Measurements from ENCODE around the gene NT5C.

The NT5C gene

DNA sequence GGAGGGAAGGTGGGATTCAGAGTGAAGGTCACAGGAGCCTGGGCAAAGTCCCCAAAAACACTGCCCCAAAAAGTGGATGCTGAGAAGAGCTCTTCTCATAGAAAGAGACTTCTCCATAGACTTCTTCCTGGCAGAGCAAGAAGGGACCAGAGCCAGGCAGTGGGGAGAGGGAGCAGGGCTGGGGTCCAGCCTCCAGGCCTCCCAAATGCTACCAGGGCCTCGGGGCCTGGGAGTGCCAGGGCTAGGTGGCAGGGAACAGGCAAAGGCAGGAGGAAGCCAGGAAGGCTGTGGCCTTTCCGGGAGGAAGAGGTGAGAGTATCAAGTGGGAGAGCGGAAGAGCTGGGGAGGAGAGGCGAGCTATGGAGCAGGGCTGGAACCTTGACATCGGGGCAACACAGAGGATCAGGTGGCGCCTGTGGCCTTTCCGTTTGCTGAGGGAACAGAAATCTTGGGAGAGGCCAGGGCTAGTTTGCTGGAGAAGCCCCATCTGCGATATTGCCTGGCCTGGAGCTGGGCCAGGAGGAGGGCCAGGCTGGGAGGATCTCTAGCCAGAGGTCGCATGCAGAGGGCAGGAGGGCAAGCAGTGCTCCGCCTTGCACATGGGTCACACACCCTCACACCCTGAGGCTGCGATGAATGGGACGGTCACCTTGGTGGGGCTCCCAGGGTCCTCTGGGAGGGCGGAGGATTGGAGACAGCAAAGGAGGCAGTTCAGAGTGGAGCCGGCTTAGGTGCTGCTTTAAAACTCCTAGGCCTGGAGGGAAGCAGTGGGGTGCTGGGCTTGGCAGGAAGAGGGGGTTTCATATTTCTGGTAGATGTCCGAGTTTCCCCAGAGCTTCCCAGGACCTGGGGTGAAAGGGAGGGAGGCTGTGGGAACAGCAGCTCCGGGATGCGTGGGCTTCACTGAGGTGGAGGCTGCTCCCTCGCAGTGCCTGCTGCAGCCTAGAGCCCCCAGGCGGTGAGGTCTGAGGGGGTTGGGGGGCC lies 40.4 kb downstream of the NT5C start:
- no peak for DNase-seq

DNA sequence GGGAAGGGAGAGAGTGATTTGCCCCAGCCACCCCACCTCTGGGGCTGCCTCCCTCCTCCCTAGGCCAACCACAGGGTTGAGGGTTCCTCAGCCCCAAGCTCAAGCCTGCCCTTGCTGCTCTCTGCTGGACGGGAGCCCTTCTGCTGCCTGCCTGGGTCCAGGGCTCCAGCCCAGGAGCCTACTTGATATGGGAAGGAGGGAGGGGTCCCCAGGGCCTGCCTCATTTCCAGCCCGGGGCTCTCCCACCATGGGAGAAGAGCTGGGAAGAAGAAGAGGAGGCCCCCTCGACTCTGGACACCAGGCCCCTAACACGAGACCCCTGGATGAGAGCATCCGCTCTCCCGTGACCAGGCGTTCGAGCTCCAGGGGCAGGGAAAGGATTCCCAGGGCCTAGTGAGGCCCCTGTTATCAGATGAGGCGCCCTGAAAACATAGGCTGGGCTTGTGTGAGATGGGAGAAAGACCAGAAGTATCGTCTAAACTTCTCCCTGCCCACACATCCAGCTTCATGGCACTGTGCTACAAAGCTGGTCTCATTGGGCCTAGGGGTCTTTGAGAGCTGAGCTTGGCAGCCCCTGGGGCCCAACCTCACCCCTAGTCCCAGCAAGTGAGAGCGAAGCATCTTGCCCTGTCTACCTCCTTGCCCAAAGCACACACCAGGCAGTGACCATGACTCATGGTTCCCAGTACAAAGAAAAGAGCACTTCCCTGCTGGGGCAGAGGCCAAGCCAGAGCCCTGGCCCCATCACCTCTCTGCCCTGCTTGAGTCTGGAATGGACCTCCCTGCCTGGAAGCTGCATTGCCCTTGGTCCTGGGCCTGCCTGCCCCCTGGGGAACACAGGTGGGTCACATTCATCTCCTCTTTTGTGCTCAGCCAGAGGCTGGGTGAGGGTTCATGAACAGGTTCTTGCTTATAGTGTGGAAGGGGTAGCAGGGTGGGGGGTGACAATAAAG lies 42.8 kb downstream of the NT5C start:
- no peak for DNase-seq

DNA sequence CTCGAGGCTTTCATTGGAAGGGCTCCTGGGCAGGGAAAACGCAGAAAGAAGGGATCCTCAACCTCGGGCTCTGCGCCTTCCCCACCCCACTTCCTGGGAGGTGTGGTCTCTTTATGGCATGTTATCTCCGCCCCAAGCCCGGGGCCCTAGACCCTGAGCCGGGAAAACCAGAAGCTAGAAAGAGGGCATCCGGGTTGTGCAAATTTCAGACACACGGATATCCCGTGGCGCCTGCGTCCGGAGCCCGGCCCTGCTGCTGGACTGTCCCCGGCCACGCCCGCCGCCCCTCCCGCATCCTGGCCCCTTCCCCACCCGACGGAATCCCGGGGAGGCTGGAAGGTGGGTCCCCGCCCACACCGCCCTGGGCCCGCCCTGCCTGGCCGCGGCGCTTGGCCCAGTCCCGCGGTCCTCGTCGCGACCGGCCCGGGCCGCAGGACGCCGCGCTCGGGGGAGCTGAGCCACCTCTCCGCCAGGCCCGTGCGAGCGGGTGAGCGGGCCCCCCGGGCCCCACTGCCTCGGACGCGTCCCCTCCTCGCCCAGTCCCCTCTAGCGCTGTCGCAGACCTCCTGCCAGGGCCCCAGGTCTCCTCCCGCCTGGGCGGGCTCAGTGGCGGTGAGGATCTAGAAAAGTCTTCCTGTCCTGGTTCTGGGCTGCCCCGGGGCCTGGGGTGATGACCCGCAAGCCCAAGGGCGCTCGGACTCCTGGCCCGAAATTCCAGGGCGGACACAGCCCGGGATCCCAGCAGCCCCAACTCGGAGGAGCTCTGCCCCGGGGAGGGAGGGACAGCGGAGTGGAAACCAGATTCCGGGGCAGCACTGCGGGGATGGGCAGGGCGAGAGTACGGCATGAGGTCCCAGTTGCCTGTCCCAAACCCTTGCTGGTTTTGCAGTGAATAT lies 43.7 kb downstream of the NT5C start, which contains the start of gene SLC16A5:
TSS of gene SLC16A5 (plus strand) at position 397 of the 896 bp plus-strand sequence. CDS start 5,683 bp downstream, outside the sequence.
- DNase-seq = no peak

DNA sequence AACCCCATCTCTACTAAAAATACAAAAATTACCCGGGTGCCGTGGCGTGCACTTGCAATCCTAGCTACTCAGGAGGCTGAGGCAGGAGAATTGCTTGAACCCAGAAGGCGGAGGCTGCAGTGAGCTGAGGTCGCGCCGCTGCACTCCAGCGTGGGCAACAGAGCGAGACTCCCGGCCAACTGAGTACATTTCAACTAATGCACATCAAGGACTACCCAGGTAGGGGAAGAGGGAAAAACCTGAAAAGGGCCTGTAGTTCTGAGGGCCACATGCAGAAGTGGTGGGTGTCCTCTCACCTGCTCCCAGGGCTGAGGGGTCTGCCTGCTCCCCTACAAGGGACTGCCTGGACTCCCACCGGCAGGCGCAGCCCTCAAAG lies 44.4 kb downstream of the NT5C start:
- DNase-seq = no peak

DNA sequence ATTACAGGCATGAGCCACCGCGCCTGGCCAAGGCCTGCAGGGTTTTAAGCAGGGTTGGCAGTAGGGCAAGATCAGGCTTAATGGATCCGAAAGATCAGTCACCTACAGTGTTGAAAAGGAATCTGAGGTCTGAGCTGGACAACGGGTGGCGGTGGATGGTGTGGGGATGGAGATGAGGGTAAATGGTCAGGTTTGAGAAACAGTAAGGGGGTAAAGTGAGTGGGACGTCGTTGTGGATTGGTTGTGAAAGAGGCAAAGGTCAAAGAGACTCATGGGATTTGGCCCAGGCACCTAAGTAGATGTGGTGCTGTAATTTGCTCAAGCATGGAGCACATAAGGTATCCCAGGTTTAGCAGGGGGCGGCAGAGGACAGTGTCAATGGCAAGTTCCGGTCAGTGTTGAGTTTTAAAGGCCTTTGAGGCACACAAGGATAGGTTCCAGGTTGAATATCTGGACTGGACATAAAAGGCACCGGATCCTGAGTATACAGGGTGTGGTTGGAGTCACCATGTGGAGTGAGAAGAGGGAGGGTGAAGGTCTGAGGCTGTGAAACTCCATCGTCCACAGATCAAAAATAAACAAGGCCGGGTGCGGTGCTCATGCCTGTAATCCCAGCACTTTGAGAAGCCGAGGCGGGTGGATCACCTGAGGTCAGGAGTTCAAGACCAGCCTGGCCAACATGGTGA lies 44.9 kb downstream of the NT5C start:
- DNase-seq = no peak

DNA sequence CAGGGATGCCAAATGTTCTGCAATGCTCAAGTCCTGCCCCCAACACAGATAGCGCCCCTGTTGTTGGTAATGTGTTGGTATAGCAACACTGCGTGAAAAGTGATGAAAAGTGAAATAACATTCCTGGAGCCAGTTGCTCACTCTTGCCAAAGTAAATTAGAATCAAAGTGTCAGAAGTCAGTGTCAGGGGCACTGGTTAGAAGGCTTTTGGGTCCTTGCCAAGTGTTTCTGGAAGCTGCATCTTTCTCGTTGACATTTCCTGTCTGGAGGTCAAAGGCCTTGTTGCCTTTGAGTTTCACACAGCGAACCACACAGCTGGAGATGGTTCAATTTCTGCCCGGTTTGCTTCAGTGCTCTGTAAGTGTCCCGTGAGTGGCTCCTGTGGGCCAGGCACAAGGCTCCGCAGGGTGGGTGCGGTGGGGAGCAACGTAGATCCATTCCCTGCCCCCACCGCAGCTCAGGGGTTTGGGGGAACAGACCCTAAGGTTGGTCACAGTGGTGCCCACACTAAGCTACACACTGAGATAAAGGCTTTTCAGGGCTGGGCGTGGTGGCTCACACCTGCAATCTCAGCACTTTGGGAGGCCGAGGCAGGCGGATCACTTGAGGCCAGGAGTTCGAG lies 47.4 kb downstream of the NT5C start:
- DNase-seq = no peak

DNA sequence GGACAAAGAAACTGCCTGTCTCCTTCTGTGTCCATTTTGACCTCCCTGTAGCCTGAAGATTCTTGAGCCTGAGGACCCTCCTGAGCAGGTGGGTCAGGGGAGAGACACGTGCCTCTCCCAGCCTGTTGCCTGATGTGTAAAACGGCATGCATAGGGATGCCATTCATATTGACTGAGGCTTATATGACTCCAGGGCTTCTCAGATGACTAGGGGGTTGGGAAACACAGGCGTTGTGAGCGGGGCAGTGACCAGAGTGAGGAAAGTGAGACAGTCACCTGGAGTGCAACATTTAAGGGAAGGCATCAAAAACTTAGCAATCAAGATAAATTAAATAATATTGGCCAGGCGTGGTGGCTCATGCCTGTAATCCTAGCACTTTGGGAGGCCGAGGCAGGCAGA lies 48.9 kb downstream of the NT5C start:
- no peak for DNase-seq

DNA sequence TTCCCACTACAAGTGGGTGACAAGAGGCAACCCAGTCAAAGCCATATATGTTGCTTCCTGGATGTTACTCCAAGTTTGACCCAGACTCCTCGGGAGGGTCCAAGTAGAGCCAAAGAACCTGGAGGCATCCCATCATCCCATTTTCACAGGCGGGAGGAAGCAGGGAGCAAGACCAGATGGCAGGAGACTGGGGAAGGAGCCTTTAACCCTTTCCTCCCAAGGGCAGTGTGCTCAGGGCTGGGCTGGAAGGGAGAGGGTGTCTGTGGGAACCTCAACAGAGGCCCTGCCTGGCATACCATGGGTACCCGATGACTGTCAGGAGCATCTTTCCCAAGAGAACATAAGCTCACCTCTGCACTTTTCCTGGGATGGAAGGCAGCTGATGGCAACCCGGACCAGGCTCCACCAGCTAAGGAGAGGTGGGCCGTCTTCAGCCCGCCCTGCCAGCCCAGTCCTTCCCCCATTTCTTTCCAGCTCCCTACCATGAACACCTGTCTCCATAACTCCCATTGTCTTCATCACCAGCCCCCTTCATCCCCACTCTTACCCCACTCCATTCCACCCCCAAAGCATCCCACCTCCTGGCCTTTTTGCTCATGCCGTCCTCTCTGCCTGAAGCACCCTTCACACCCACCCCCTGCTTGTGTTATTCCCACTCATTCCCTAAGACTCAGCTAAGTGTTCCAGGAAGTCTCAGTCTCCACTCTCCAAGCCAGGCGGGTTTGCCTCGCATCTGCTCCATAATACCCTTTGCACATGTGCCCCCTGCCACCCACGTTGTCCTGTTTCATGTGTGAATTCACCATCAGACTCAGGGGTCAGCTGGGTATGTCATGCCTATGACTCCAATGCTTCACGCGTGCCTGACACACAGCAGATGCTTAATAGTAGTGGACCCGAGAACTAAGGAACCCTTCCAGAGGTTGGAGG lies 49.7 kb downstream of the NT5C start:
- no peak for DNase-seq

All from NCI-H2029 treated with DMSO at 0.1 percent for 48 hours (cell line).